VCaP (cell line): ENCODE measurements around the gene PABPC1L2A.
"Not testable (repeated sequence)": the region's sequence is repeated elsewhere in the genome, so short reads cannot be mapped to it uniquely, and the experiment has no call there.

Source experiments
- H3K27ac ChIP-seq: fragments of 450-650 bp; 2 replicates; pipeline ENCODE4 v1.5.1; 2017
- TF ChIP-seq, protein P1 (sequence below): fragments of 450-650 bp; conservative IDR thresholded peaks from 2 replicates; pipeline ENCODE4 v1.5.1; 2017; ENCODE audit warnings: mild to moderate bottlenecking, moderate library complexity

The PABPC1L2A gene

DNA sequence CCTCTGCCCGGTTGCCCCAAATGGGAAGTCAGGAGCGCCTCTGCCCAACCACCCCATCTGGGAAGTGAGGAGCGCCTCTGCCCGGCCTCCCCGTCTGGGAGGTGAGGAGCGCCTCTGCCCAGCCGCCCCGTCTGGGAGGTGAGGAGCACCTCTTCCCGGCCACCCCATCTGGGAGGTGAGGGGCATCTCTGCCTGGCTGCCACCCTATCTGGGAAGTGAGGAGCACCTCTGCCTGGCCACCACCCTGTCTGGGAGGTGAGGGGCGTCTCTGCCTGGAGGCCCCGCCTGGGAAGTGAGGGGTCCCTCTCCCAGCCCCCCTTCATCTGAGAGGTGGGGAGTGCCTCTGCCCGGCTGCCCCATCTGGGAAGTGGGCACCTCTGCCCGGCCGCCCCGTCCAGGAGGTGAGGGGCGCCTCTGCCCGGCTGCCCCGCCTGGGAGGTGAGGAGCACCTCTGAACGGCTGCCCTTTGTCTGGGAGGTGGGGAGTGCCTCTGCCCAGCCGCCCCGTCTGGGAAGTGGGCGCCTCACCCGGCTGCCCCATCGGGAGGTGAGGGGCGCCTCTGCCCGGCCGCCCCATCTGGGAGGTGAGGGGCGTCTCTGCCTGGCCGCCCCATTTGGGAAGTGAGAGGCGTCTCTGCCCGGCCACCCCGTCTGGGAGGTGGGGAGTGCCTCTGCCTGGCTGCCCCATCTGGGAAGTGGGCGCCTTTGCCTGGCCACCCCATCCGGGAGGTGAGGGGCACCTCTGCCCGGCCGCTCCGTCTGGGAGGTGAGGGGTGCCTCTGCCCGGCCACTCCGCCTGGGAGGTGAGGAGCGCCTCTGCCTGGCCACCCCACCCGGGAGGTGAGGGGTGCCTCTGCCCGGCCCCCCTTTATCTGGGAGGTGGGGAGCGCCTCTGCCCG, 10.6 kb downstream of the PABPC1L2A start:
- H3K27ac ChIP-seq: no peak overlapping the region
- TF ChIP-seq, protein P1, sequence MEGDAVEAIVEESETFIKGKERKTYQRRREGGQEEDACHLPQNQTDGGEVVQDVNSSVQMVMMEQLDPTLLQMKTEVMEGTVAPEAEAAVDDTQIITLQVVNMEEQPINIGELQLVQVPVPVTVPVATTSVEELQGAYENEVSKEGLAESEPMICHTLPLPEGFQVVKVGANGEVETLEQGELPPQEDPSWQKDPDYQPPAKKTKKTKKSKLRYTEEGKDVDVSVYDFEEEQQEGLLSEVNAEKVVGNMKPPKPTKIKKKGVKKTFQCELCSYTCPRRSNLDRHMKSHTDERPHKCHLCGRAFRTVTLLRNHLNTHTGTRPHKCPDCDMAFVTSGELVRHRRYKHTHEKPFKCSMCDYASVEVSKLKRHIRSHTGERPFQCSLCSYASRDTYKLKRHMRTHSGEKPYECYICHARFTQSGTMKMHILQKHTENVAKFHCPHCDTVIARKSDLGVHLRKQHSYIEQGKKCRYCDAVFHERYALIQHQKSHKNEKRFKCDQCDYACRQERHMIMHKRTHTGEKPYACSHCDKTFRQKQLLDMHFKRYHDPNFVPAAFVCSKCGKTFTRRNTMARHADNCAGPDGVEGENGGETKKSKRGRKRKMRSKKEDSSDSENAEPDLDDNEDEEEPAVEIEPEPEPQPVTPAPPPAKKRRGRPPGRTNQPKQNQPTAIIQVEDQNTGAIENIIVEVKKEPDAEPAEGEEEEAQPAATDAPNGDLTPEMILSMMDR: no peak

DNA sequence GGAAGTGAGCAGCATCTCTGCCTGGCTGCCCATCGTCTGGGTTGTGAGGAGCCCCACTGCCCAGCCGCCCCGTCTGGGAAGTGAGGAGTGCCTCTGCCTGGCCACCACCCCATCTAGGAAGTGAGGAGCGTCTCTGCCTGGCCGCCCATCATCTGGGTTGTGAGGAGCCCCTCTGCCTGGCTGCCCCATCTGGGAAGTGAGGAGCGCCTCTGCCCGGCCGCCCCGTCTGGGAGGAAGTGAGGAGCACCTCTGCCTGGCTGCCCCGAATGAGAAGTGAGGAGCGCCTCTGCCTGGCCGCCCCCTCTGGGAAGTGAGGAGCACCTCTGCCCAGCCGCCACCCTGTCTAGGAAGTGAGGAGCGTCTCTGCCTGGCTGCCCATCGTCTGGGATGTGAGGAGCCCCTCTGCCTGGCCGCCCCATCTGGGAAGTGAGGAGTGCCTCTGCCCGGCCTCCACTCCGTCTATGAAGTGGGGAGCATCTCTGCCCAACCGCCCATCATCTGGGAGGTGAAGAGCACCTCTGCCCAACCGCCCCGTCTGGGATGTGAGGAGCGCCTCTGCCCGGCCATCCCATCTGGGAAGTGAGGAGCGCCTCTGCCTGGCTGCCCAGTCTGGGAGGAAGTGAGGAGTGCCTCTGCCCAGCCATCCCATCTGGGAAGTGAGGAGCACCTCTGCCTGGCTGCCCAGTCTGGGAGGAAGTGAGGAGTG, 11.4 kb downstream of the PABPC1L2A start:
- not testable (repeated sequence) for H3K27ac ChIP-seq

DNA sequence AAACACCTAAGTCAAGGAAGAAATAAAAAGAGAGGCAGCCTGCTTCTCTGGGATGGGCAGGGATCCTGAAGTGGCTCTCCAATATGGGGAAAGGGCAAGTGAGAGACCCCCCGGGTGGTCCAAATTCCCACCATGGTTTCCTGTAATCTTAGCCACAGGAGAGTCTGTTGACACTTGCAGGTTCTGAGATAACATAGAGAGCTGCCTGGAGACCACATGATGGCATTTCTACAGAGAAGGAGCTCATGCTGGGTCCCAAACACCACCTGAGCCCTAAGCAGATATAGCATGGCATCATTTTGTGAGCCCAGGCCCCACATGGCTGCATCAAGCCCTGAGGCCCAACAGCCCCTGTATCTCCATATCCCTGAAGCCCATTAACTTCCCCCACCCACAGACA, 50.4 kb downstream of the PABPC1L2A start:
- H3K27ac ChIP-seq: no peak overlapping the region
- TF ChIP-seq, protein P1: no peak
